Cardiac muscle cell (in vitro differentiated cells and primary cell): Measurements from ENCODE around the gene THPO. TPM values are rescaled to one million over a fixed set of nuclear protein-coding genes. Genes with fewer than 3 reads are reported as not detected.

Source experiments
- DNase-seq, 2 donors: peaks; one replicate each; pipeline versions ENCODE4 v3.0.0 to v3.0.0-alpha.2; 2010 to 2017; ENCODE audit warnings: low read depth in 1 of 2, low spot score in 1 of 2
- H3K27ac ChIP-seq: fragments of 200-600 bp; sonication (generic); 2 replicates; pipeline ENCODE4 v1.5.1; 2016
- H3K27me3 ChIP-seq: fragments of 200-600 bp; sonication (generic); 2 replicates; pipeline ENCODE4 v1.6.0; 2016; ENCODE audit warnings: control low read depth
- H3K36me3 ChIP-seq: fragments of 200-600 bp; sonication (generic); 2 replicates; pipeline ENCODE4 v1.5.1; 2016; ENCODE audit warnings: control low read depth
- H3K4me1 ChIP-seq: fragments of 200-600 bp; sonication (generic); 2 replicates; pipeline ENCODE4 v1.8.1; 2017; ENCODE audit warnings: low read depth, mild to moderate bottlenecking, mixed run types
- H3K4me3 ChIP-seq: fragments of 200-600 bp; sonication (generic); 2 replicates; pipeline ENCODE4 v1.5.1; 2016; ENCODE audit warnings: mild to moderate bottlenecking
- H3K9me3 ChIP-seq: fragments of 200-600 bp; sonication (generic); 2 replicates; pipeline ENCODE4 v1.5.1; 2017; ENCODE audit warnings: low read depth, mild to moderate bottlenecking, control low read depth
- polyA plus RNA-seq: library from polyadenylated mRNA; unstranded; fragments of >200 nt; fragmentation: Nextera tagmentation; extraction: Ambion mirVana; gene quantifications from 2 replicates; pipeline ENCODE4 v1.2.1, GENCODE V29; 2016
- total RNA-seq: library from RNA; depleted of rRNA; stranded (reverse); fragments of >200 nt; gene quantifications from 2 replicates; pipeline ENCODE4 v1.2.3, GENCODE V29; 2016
- TF ChIP-seq, protein P1 (sequence below): IDR thresholded peaks from 2 replicates; pipeline ENCODE4 v1.5.1; 2012; ENCODE audit warnings: low read depth, mild to moderate bottlenecking, low read length

The THPO gene
- total and polyA plus RNA-seq, 2 experiments from 2014 or later: 3.0 to 3.5 TPM

DNA sequence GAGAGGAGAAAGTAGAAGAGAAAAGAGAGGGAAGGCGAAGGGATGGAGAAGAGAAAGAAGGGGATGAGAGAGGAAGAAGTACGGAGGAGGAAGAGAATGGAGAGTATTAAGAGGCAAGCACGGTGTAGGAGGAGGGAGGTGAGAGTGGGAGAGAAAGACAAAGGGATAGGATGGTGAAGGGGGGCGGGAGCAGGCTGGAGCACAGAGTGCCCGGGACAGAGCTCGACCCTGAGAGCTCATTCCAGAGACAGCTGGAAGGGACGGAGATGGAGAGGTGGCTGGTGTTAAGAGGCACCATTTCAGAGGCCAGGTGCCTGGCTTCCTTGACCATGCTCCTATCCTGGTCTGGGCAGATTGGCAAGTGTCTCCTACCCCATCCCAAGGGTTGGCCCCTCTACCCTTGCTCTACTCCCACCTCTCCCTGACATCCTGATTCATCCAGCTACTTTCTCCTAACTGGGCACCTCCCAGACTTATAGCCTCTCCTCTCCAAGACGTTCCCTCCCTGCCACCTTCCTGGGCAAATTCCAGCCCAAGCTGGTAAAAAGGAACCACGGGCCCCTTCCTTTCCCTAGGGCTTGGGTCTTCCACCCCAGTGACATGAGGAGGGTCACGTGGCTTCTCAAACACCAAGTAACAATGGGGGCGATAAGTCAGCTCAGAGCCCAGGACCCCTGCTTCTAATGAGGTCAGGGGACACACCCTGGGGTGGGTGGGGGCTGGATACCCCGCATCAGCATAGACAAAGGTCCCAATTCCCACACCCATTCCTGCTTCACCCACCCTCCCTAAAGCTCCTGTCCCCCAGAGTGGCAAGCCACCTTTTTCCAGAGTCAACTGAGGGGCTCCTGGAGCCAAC, 17.7 kb downstream of the THPO start:
- H3K36me3 ChIP-seq: peaks cover 10% of the 10 kb centered on the region
- DNase-seq: no peak
- peak overlapping the region; percentile 69 for H3K4me3 ChIP-seq
- no peaks in the 10 kb centered on the region for H3K27me3 ChIP-seq
- H3K4me1 ChIP-seq: peaks cover 14% of the 10 kb centered on the region
- H3K9me3 ChIP-seq: no peaks in the 10 kb centered on the region
- no peak overlapping the region for H3K27ac ChIP-seq
- TF ChIP-seq, protein P1, sequence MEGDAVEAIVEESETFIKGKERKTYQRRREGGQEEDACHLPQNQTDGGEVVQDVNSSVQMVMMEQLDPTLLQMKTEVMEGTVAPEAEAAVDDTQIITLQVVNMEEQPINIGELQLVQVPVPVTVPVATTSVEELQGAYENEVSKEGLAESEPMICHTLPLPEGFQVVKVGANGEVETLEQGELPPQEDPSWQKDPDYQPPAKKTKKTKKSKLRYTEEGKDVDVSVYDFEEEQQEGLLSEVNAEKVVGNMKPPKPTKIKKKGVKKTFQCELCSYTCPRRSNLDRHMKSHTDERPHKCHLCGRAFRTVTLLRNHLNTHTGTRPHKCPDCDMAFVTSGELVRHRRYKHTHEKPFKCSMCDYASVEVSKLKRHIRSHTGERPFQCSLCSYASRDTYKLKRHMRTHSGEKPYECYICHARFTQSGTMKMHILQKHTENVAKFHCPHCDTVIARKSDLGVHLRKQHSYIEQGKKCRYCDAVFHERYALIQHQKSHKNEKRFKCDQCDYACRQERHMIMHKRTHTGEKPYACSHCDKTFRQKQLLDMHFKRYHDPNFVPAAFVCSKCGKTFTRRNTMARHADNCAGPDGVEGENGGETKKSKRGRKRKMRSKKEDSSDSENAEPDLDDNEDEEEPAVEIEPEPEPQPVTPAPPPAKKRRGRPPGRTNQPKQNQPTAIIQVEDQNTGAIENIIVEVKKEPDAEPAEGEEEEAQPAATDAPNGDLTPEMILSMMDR: no peak

DNA sequence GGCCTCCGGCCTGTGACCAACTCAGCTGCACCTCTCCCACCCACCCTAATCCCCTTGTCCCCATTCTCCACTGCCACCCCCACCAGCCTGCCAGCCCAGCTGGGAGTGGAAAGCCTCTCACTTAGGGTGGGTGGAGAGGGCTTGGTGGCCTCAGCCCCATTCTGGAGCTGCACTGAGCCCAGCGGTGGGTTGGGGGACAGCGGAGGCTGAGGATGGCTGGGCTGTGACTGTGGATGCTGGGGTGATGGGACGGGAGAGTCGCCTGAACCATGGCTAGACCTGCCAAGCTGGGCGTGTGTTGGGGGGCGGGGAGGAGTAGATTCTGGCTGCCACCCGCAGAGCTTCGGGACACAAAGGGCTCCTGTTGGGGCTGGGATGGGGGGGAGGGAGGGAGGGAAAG, 18.4 kb downstream of the THPO start:
- Histone ChIP-seq H3K9me3 (no peaks in the 10 kb centered on the region), H3K4me1 (peaks cover 14% of the 10 kb centered on the region), H3K27me3 (no peaks in the 10 kb centered on the region), H3K36me3 (peaks cover 10% of the 10 kb centered on the region), H3K4me3 (no peak overlapping the region), H3K27ac (no peak overlapping the region)
- TF ChIP-seq, protein P1: no peak
- no peak for DNase-seq

DNA sequence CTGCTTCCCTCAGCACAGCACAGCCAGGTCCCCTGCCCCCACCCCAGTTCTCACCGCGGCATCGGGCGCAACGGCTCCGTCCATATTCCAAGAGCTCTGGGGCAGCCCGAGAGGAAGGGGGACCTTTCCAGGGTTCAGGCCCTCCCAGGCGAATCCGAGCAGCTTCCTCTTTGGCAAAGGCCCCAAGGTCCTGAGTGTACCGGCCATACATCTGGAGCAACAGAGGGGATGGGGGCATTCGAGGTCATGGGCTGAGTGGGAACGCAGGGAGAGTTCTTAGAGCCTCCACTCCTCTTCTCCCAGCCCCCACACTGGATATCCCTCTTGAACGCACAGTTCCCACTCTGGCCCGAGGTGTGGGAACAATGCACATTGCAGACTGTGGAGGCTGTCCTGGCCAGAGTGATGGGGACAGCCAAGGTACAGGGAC, 19.1 kb downstream of the THPO start:
- no peaks in the 10 kb centered on the region for H3K9me3 ChIP-seq
- peaks cover 10% of the 10 kb centered on the region for H3K36me3 ChIP-seq
- H3K4me1 ChIP-seq: peaks cover 11% of the 10 kb centered on the region
- TF ChIP-seq, protein P1: no peak
- no peak for DNase-seq
- H3K27ac ChIP-seq: no peak overlapping the region
- no peak overlapping the region for H3K4me3 ChIP-seq
- H3K27me3 ChIP-seq: no peaks in the 10 kb centered on the region

DNA sequence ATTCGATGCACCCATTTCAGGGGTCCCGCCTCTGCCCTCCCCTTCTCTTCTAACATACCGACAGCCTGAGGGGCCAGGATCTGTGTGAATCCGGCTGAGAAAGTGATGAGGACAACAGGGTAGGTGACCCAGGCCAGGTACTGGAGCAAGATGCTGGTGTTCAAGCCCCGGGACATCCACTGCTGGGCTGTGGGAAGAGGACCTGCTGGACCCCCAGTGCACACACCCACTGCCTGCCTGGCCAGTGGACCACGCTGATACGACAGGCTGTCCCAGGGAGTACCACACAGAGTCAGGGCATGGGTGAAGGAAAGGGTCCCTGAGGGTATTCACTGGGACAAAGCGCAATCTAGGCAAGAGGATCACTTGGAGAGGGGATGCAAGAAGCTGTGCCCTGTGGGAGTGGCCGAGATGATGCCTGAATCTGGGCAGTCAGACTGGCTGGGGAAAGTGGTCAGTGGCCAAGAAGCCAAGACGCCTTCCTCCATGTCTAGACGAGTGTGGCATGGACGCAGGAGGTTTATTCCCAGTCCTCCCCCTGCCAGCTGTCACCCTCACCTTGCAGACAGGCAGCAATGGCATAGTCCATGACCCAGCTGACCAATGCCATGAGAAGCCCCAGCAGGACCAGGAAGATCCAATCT, 19.8 kb downstream of the THPO start:
- no peaks in the 10 kb centered on the region for H3K9me3 ChIP-seq
- peaks cover 10% of the 10 kb centered on the region for H3K36me3 ChIP-seq
- no peak overlapping the region for H3K4me3 ChIP-seq
- DNase-seq: no peak
- TF ChIP-seq, protein P1: no peak
- peaks cover 9% of the 10 kb centered on the region for H3K4me1 ChIP-seq
- H3K27me3 ChIP-seq: no peaks in the 10 kb centered on the region
- no peak overlapping the region for H3K27ac ChIP-seq

DNA sequence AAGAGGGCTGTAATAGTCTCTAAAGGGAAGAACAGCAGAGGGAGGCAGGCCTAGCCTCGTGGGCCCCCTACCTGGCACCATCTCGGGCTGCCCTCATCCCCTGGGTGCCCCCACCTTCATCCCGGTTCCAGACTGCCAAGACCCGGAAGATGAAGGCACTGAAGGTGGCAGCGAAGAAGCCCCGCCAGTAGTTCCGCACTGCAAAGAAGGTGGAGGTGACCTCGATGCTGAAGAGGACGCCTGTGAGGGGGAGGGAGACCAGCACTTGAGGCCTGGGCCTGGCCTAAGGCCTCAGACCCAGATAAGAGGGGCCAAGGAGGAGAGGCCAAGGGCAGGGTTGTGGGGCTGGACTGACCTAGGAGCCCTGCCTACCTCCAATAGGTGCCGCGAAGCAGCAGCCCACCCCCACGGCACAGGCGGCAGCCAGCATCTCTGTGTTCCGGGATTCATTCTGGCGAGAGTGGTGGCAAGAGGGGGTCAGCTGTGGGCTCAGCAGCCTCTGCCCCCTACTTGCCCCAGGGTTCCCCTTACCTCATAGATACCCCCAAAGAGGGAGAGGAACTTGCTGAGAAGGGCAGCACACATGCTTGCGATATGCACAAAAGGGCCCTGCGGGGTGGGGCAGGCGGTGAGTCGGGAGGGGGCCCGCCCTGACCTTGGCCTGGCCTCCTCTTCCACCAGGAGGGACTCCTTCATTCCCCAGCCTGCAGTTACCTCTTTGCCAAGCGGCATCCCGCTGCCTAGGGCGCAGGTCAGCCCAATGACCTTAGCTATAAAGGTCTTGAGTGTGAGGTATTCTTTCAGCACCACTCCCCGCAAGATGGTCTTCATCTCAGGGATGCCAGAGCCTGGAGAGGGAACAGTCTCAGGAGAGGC, 20.5 kb downstream of the THPO start:
- Histone ChIP-seq H3K9me3 (no peaks in the 10 kb centered on the region), H3K4me1 (peaks cover 9% of the 10 kb centered on the region), H3K36me3 (peaks cover 10% of the 10 kb centered on the region), H3K27me3 (no peaks in the 10 kb centered on the region), H3K27ac (no peak overlapping the region), H3K4me3 (no peak overlapping the region)
- TF ChIP-seq, protein P1: no peak
- no peak for DNase-seq
